ENCODE data around the gene CIP2A.
"Not testable (repeated sequence)": the region's sequence is repeated elsewhere in the genome, so short reads cannot be mapped to it uniquely, and the experiment has no call there.

The CIP2A gene

GRCh38 chr3:108589081-108589997 is at the start of gene CIP2A, which contains the start of gene DZIP3:
TSS of gene CIP2A (minus strand) at chr3:108589438. CDS start at chr3:108589375, 63 bp downstream.
TSS of gene DZIP3 (plus strand) at chr3:108589722. CDS start at chr3:108605407, 15,685 bp downstream.
- Histone ChIP-seq H3K4me3 (ENCODE audit: low read depth in 1 of 5, low read length in 5 of 5) (peak within 1 kb of the TSS; percentile 83 to 99 (median 92)), H3K4me1 (ENCODE audit: control insufficient read depth in 5 of 5, insufficient read depth in 5 of 5, low read length in 5 of 5) (peaks cover 0 to 16% (median 12%) of the 10 kb centered on the region in 5 donors), H3K9ac (ENCODE audit: low read length in 5 of 5) (peak within 1 kb of the TSS; percentile 93 to 99 (median 98)), H3K27me3 (ENCODE audit: control insufficient read depth in 5 of 5, insufficient read depth in 4 of 5, low read length in 5 of 5) (no peaks in the 10 kb centered on the region), H3K36me3 (ENCODE audit: control insufficient read depth in 5 of 5, insufficient read depth in 5 of 5, low read length in 5 of 5) (no peaks in the 10 kb centered on the region), H3K9me3 (ENCODE audit: control insufficient read depth in 5 of 5, low read length in 5 of 5) (no peaks in the 10 kb centered on the region), H3K27ac (ENCODE audit: low read depth, low read length) (peak within 1 kb of the TSS; percentile 99)

- peaks cover 0 to 21% (median 17%) of the 10 kb centered on the region in 5 donors for H3K36me3 ChIP-seq (ENCODE audit: control insufficient read depth in 5 of 5, insufficient read depth in 5 of 5, low read length in 5 of 5)
- no peaks in the 10 kb centered on the region for H3K4me1 ChIP-seq (ENCODE audit: control insufficient read depth in 5 of 5, insufficient read depth in 5 of 5, low read length in 5 of 5)
- no peak overlapping the region for H3K27ac ChIP-seq (ENCODE audit: low read depth, low read length)
- no peaks in the 10 kb centered on the region for H3K27me3 ChIP-seq (ENCODE audit: control insufficient read depth in 5 of 5, insufficient read depth in 4 of 5, low read length in 5 of 5)
- no peaks in the 10 kb centered on the region for H3K9me3 ChIP-seq (ENCODE audit: control insufficient read depth in 5 of 5, low read length in 5 of 5)
- no peak overlapping the region for H3K4me3 ChIP-seq (ENCODE audit: low read depth in 1 of 5, low read length in 5 of 5)
- H3K9ac ChIP-seq (ENCODE audit: low read length in 5 of 5) = no peak overlapping the region
These were observed 40.7 kb upstream of the CIP2A start for GRCh38 chr3:108629974-108630373.

GRCh38 chr3:108623504-108623903 is 34.3 kb upstream of the CIP2A start:
- Histone ChIP-seq H3K27me3 (ENCODE audit: control insufficient read depth in 5 of 5, insufficient read depth in 4 of 5, low read length in 5 of 5) (no peaks in the 10 kb centered on the region), H3K9me3 (ENCODE audit: control insufficient read depth in 5 of 5, low read length in 5 of 5) (no peaks in the 10 kb centered on the region), H3K4me3 (ENCODE audit: low read depth in 1 of 5, low read length in 5 of 5) (no peak overlapping the region), H3K27ac (ENCODE audit: low read depth, low read length) (no peak overlapping the region), H3K36me3 (ENCODE audit: control insufficient read depth in 5 of 5, insufficient read depth in 5 of 5, low read length in 5 of 5) (peaks cover 4 to 28% (median 20%) of the 10 kb centered on the region in 5 donors), H3K9ac (ENCODE audit: low read length in 5 of 5) (no peak overlapping the region), H3K4me1 (ENCODE audit: control insufficient read depth in 5 of 5, insufficient read depth in 5 of 5, low read length in 5 of 5) (no peaks in the 10 kb centered on the region)

GRCh38 chr3:108620250-108620649 is 31.0 kb upstream of the CIP2A start:
- H3K9me3 ChIP-seq (ENCODE audit: control insufficient read depth in 5 of 5, low read length in 5 of 5) = no peaks in the 10 kb centered on the region
- no peak overlapping the region for H3K4me3 ChIP-seq (ENCODE audit: low read depth in 1 of 5, low read length in 5 of 5)
- H3K27me3 ChIP-seq (ENCODE audit: control insufficient read depth in 5 of 5, insufficient read depth in 4 of 5, low read length in 5 of 5) = no peaks in the 10 kb centered on the region
- H3K9ac ChIP-seq (ENCODE audit: low read length in 5 of 5) = no peak overlapping the region
- H3K4me1 ChIP-seq (ENCODE audit: control insufficient read depth in 5 of 5, insufficient read depth in 5 of 5, low read length in 5 of 5) = no peaks in the 10 kb centered on the region
- H3K27ac ChIP-seq (ENCODE audit: low read depth, low read length) = no peak overlapping the region
- H3K36me3 ChIP-seq (ENCODE audit: control insufficient read depth in 5 of 5, insufficient read depth in 5 of 5, low read length in 5 of 5) = peaks cover 4 to 22% (median 10%) of the 10 kb centered on the region in 5 donors

- H3K4me3 ChIP-seq (ENCODE audit: low read depth in 1 of 5, low read length in 5 of 5); H3K4me1 ChIP-seq (ENCODE audit: control insufficient read depth in 5 of 5, insufficient read depth in 5 of 5, low read length in 5 of 5); H3K9me3 ChIP-seq (ENCODE audit: control insufficient read depth in 5 of 5, low read length in 5 of 5); H3K27ac ChIP-seq (ENCODE audit: low read depth, low read length); H3K9ac ChIP-seq (ENCODE audit: low read length in 5 of 5); H3K27me3 ChIP-seq (ENCODE audit: control insufficient read depth in 5 of 5, insufficient read depth in 4 of 5, low read length in 5 of 5): not testable (repeated sequence)
- peaks cover 0 to 15% (median 12%) of the 10 kb centered on the region in 5 donors for H3K36me3 ChIP-seq (ENCODE audit: control insufficient read depth in 5 of 5, insufficient read depth in 5 of 5, low read length in 5 of 5)
These were observed 26.9 kb upstream of the CIP2A start for GRCh38 chr3:108616090-108616489.

GRCh38 chr3:108610651-108611050 is 21.4 kb upstream of the CIP2A start:
- H3K27ac ChIP-seq (ENCODE audit: low read depth, low read length) = no peak overlapping the region
- H3K9me3 ChIP-seq (ENCODE audit: control insufficient read depth in 5 of 5, low read length in 5 of 5) = no peaks in the 10 kb centered on the region
- no peak overlapping the region for H3K4me3 ChIP-seq (ENCODE audit: low read depth in 1 of 5, low read length in 5 of 5)
- no peaks in the 10 kb centered on the region for H3K4me1 ChIP-seq (ENCODE audit: control insufficient read depth in 5 of 5, insufficient read depth in 5 of 5, low read length in 5 of 5)
- H3K27me3 ChIP-seq (ENCODE audit: control insufficient read depth in 5 of 5, insufficient read depth in 4 of 5, low read length in 5 of 5) = no peaks in the 10 kb centered on the region
- H3K36me3 ChIP-seq (ENCODE audit: control insufficient read depth in 5 of 5, insufficient read depth in 5 of 5, low read length in 5 of 5) = peaks cover 2 to 7% (median 5%) of the 10 kb centered on the region in 5 donors
- no peak overlapping the region for H3K9ac ChIP-seq (ENCODE audit: low read length in 5 of 5)

- no peaks in the 10 kb centered on the region for H3K27me3 ChIP-seq (ENCODE audit: control insufficient read depth in 5 of 5, insufficient read depth in 4 of 5, low read length in 5 of 5)
- peaks cover 2 to 7% (median 5%) of the 10 kb centered on the region in 5 donors for H3K36me3 ChIP-seq (ENCODE audit: control insufficient read depth in 5 of 5, insufficient read depth in 5 of 5, low read length in 5 of 5)
- no peaks in the 10 kb centered on the region for H3K9me3 ChIP-seq (ENCODE audit: control insufficient read depth in 5 of 5, low read length in 5 of 5)
- no peak overlapping the region for H3K4me3 ChIP-seq (ENCODE audit: low read depth in 1 of 5, low read length in 5 of 5)
- H3K9ac ChIP-seq (ENCODE audit: low read length in 5 of 5) = no peak overlapping the region
- H3K4me1 ChIP-seq (ENCODE audit: control insufficient read depth in 5 of 5, insufficient read depth in 5 of 5, low read length in 5 of 5) = no peaks in the 10 kb centered on the region
- no peak overlapping the region for H3K27ac ChIP-seq (ENCODE audit: low read depth, low read length)
These were observed 19.5 kb upstream of the CIP2A start for GRCh38 chr3:108608750-108609149.

GRCh38 chr3:108605491-108605890 is 16.3 kb upstream of the CIP2A start:
- Histone ChIP-seq H3K36me3 (ENCODE audit: control insufficient read depth in 5 of 5, insufficient read depth in 5 of 5, low read length in 5 of 5) (peaks cover 0 to 6% (median 3%) of the 10 kb centered on the region in 5 donors), H3K9me3 (ENCODE audit: control insufficient read depth in 5 of 5, low read length in 5 of 5) (no peaks in the 10 kb centered on the region), H3K27me3 (ENCODE audit: control insufficient read depth in 5 of 5, insufficient read depth in 4 of 5, low read length in 5 of 5) (no peaks in the 10 kb centered on the region), H3K4me1 (ENCODE audit: control insufficient read depth in 5 of 5, insufficient read depth in 5 of 5, low read length in 5 of 5) (peaks cover 0 to 9% (median 0%) of the 10 kb centered on the region in 5 donors), H3K9ac (ENCODE audit: low read length in 5 of 5) (no peak overlapping the region), H3K27ac (ENCODE audit: low read depth, low read length) (no peak overlapping the region), H3K4me3 (ENCODE audit: low read depth in 1 of 5, low read length in 5 of 5) (no peak overlapping the region)

GRCh38 chr3:108605028-108605427 is 15.8 kb upstream of the CIP2A start:
- Histone ChIP-seq H3K27ac (ENCODE audit: low read depth, low read length) (no peak overlapping the region), H3K4me3 (ENCODE audit: low read depth in 1 of 5, low read length in 5 of 5) (no peak overlapping the region), H3K9ac (ENCODE audit: low read length in 5 of 5) (no peak overlapping the region)

GRCh38 chr3:108603691-108604090 is 14.5 kb upstream of the CIP2A start:
- no peak overlapping the region for H3K27ac ChIP-seq (ENCODE audit: low read depth, low read length)
- no peak overlapping the region for H3K4me3 ChIP-seq (ENCODE audit: low read depth in 1 of 5, low read length in 5 of 5)
- no peaks in the 10 kb centered on the region for H3K27me3 ChIP-seq (ENCODE audit: control insufficient read depth in 5 of 5, insufficient read depth in 4 of 5, low read length in 5 of 5)
- peaks cover 0 to 3% (median 0%) of the 10 kb centered on the region in 5 donors for H3K36me3 ChIP-seq (ENCODE audit: control insufficient read depth in 5 of 5, insufficient read depth in 5 of 5, low read length in 5 of 5)
- H3K4me1 ChIP-seq (ENCODE audit: control insufficient read depth in 5 of 5, insufficient read depth in 5 of 5, low read length in 5 of 5) = peaks cover 0 to 9% (median 0%) of the 10 kb centered on the region in 5 donors
- no peaks in the 10 kb centered on the region for H3K9me3 ChIP-seq (ENCODE audit: control insufficient read depth in 5 of 5, low read length in 5 of 5)
- H3K9ac ChIP-seq (ENCODE audit: low read length in 5 of 5) = no peak overlapping the region

More at GRCh38 chr3:108605028-108605427, 15.8 kb upstream of the CIP2A start:
- Histone ChIP-seq H3K9me3 (ENCODE audit: control insufficient read depth in 5 of 5, low read length in 5 of 5) (no peaks in the 10 kb centered on the region), H3K4me1 (ENCODE audit: control insufficient read depth in 5 of 5, insufficient read depth in 5 of 5, low read length in 5 of 5) (peaks cover 0 to 9% (median 0%) of the 10 kb centered on the region in 5 donors), H3K36me3 (ENCODE audit: control insufficient read depth in 5 of 5, insufficient read depth in 5 of 5, low read length in 5 of 5) (peaks cover 0 to 4% (median 3%) of the 10 kb centered on the region in 5 donors), H3K27me3 (ENCODE audit: control insufficient read depth in 5 of 5, insufficient read depth in 4 of 5, low read length in 5 of 5) (no peaks in the 10 kb centered on the region)

Data from subcutaneous abdominal adipose tissue (tissue), 5 donors.